ENCODE results near the gene NT5M.

- TF ChIP-seq POLR2AphosphoS5 (IDR thresholded peaks at IDR 0.05; ENCODE audit: low read depth, low read length) (no peak), CTCF (IDR thresholded peaks at IDR 0.05 in 2 of 3, conservative IDR thresholded peaks at IDR 0.05 in 1 of 3; ENCODE audit: borderline replicate concordance in 1 of 3, insufficient read depth in 1 of 3, low read depth in 2 of 3, low read length in 2 of 3) (no peak), MAX (IDR thresholded peaks at IDR 0.05) (no peak), EZH2phosphoT487 (IDR thresholded peaks at IDR 0.05; ENCODE audit: borderline replicate concordance) (no peak), ZNF274 (IDR thresholded peaks at IDR 0.05; ENCODE audit: low read depth, low read length) (no peak), SP1 (IDR thresholded peaks at IDR 0.05; ENCODE audit: low read depth) (no peak), ELF1 (IDR thresholded peaks at IDR 0.05; ENCODE audit: borderline replicate concordance, low read depth) (no peak), ATF3 (IDR thresholded peaks at IDR 0.05) (no peak), ZFX (IDR thresholded peaks at IDR 0.05) (no peak)
Measured at GRCh38 chr17:17395885-17396284, 92.7 kb downstream of the NT5M start.
